ENCODE measurements around the gene ZFYVE19. TPM values are rescaled to one million over a fixed set of nuclear protein-coding genes. Genes with fewer than 3 reads are reported as not detected.
A peak's percentile ranks its signal among the peaks of the same experiment; 100 is the strongest.

The ZFYVE19 gene
- total RNA-seq, 1 experiment from 2014 or later: 19.2 TPM

DNA sequence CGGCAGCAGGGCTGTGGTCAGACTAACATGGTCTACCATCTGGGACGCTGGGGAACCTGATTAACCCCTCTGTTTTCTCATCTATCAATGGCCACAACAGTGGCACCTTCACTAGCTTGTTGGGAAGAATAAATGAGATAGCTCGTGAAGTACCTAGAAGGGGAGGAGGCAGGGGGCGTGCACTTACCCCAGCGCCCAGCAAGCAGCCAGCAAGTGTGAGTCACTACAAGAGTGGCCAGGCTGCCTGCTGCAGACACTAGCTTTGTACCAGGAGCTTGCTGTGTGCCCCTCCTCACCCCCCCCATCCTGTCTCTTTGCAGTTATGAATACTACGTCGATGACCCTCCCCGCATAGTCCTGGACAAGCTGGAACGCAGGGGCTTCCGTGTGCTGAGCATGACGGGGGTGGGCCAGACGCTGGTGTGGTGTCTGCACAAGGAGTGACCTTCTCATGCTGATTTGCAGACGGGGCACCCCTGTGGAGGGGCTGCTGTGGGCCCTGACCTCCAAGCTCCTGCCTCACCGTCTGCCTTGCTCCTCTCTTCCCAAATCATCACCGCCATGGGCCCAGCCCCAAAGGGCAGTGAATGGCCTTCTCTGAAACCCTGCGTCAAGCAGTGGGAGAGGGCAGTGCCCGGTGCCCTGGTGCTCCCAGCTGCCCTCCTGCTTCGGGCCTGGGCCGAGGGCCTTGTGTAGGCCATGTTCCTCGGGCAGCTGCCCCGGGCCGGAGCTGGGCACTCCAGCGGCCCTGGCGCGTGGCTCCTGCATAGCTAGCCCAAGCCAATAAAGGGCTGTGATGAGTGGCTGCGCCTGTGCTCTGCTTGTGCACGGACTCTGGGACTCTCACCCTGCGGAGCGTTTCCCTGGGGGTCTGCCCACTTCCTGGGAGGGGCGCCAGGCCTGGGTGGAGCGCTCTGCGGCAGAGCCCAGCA is 39.7 kb upstream of the ZFYVE19 start:
- ChIA-PET POLR2A (interaction anchor here (0.6 to 4.2 kb wide), 11 partner anchors 10 to 127 kb away, joined by 3 to 28 read pairs (median 5); partner anchors contain the start of genes RMDN3, SPINT1 and VPS18), CTCF (interaction anchor here (0.5 to 3.0 kb wide), 14 partner anchors 15 to 341 kb away, joined by 3 to 22 read pairs (median 3); partner anchors contain the start of genes SPINT1 and VPS18)
- no peaks in the 10 kb centered on the region for H3K9me3 Mint-ChIP-seq (ENCODE audit: unreplicated experiment)
- H3K27ac Mint-ChIP-seq (ENCODE audit: low read depth, unreplicated experiment): no peak overlapping the region
- intact Hi-C loops (cut with micrococcal nuclease): loop anchor here (10.0 kb wide), 1 partner anchor 172 kb away; the partner anchor contains the start of gene KNL1
- H3K27me3 Mint-ChIP-seq (ENCODE audit: insufficient read depth, unreplicated experiment): no peaks in the 10 kb centered on the region
- H3K4me3 Mint-ChIP-seq (ENCODE audit: unreplicated experiment): no peak overlapping the region
- TF ChIP-seq CTCF (IDR thresholded peaks at IDR 0.05; ENCODE audit: unreplicated experiment): no peak
- DNase-seq (ENCODE audit: unreplicated experiment): peak; percentile 83
- no TSS peak for BruUV-seq (replicated peaks)
- peaks cover 52% of the 10 kb centered on the region for H3K36me3 Mint-ChIP-seq (ENCODE audit: insufficient read depth, unreplicated experiment)
- peaks cover 48% of the 10 kb centered on the region for H3K4me1 Mint-ChIP-seq (ENCODE audit: insufficient read depth, unreplicated experiment)

DNA sequence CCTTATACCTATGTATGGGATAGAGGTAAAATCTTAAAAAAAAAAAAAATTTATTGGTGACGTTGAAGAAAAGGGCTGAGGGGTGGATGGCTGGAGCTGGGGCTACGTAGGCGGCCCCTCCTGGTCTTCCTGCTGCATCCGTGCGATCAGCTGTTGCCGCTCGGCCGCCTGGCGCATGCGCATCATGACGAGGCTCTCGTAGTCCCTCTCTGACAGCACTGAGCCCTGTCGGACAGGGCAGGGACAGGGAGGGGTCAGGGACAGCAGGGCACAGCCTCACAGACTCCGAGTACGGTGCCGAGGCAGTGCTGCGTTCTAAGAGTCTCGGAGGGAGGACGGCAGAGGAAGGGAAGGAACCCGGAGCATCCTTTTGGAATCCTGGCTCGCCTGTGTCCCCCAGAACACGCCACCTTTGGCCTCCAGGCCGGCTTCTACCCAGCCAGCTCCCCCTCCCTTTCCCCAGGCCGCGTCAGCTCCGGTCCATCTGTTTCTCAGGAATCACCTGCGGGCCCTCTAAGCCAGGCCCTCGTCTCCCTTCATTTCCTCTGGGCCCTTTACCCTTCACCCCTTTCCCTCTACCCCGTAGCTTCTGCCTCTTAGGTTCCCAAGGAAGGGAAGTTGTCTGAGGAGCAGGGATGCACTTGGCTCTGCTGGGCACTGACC is 38.9 kb upstream of the ZFYVE19 start:
- Mint-ChIP-seq H3K4me3 (ENCODE audit: unreplicated experiment) (no peak overlapping the region), H3K4me1 (ENCODE audit: insufficient read depth, unreplicated experiment) (peaks cover 48% of the 10 kb centered on the region), H3K27ac (ENCODE audit: low read depth, unreplicated experiment) (no peak overlapping the region), H3K9me3 (ENCODE audit: unreplicated experiment) (no peaks in the 10 kb centered on the region), H3K27me3 (ENCODE audit: insufficient read depth, unreplicated experiment) (no peaks in the 10 kb centered on the region), H3K36me3 (ENCODE audit: insufficient read depth, unreplicated experiment) (peaks cover 58% of the 10 kb centered on the region)
- ChIA-PET CTCF (interaction anchor here (0.7 to 3.0 kb wide), 4 partner anchors 14 to 106 kb away, joined by 3 to 22 read pairs (median 5); partner anchors contain the start of gene RHOV), POLR2A (interaction anchor here (0.7 to 3.0 kb wide), 6 partner anchors 8 to 516 kb away, joined by 3 to 30 read pairs (median 4); partner anchors contain the start of genes RAD51, SPINT1 and VPS18)
- no TSS peak for BruUV-seq (replicated peaks)
- intact Hi-C loops (cut with micrococcal nuclease): loop anchor here (2.0 to 10.0 kb wide), 2 partner anchors 21 to 173 kb away; partner anchors contain the start of gene KNL1
- TF ChIP-seq CTCF (IDR thresholded peaks at IDR 0.05; ENCODE audit: unreplicated experiment): no peak
- DNase-seq (ENCODE audit: unreplicated experiment): no peak

DNA sequence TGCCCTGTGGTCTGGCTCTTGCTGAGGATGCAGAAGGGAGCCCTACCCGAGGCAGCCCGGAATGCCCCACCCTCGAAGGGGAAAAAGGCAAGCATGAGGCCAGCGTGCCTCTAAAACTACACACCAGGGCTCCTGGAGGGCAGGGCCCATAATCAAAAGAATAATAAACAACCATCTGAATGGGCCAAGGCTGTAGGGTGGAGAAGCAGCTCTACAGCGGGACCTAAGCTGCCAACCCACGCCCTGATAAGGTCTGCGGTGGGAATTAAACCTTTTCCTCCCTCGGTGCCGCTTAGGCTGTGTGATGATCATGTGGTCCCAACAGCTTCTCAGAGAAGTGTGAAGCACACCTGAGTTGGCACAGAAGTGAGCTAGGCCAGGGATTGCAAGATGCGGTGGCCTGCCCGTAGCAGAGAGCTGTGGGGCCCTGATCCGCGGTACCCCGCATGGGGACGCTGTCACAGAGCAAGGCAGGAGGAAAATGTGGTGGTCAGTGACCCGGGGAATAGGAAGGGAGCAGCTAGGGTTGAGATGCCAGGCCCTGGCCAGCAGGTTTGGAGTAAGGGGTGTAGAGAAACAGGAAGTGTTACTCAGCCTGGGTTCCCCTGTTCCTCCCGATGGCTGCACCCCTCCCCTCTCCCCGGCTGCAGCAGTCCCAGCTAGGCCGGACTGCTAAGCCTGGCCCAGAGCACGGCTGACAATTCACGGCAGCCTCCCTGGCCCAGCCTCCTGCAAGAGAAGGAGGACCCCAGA is 38.2 kb upstream of the ZFYVE19 start:
- peak overlapping the region; percentile 84 for H3K27ac Mint-ChIP-seq (ENCODE audit: low read depth, unreplicated experiment)
- ChIA-PET POLR2A (interaction anchor here (0.7 to 3.1 kb wide), 17 partner anchors 8 to 515 kb away, joined by 3 to 30 read pairs (median 6); partner anchors contain the start of genes DNAJC17, RAD51, RPUSD2 and SPINT1), CTCF (interaction anchor here (0.5 to 1.9 kb wide), 12 partner anchors 8 to 170 kb away, joined by 3 to 11 read pairs (median 3); partner anchors contain the start of gene RHOV)
- no peak for DNase-seq (ENCODE audit: unreplicated experiment)
- BruUV-seq (replicated peaks): no TSS peak
- peak overlapping the region; percentile 64 for H3K4me3 Mint-ChIP-seq (ENCODE audit: unreplicated experiment)
- peaks cover 48% of the 10 kb centered on the region for H3K4me1 Mint-ChIP-seq (ENCODE audit: insufficient read depth, unreplicated experiment)
- H3K27me3 Mint-ChIP-seq (ENCODE audit: insufficient read depth, unreplicated experiment): no peaks in the 10 kb centered on the region
- intact Hi-C loops (cut with micrococcal nuclease): loop anchor here (2.0 to 10.0 kb wide), 2 partner anchors 22 to 174 kb away; partner anchors contain the start of gene KNL1
- peaks cover 55% of the 10 kb centered on the region for H3K36me3 Mint-ChIP-seq (ENCODE audit: insufficient read depth, unreplicated experiment)
- TF ChIP-seq CTCF (IDR thresholded peaks at IDR 0.05; ENCODE audit: unreplicated experiment): no peak
- no peaks in the 10 kb centered on the region for H3K9me3 Mint-ChIP-seq (ENCODE audit: unreplicated experiment)
